ENCODE results near the gene DLL1. TPM values are rescaled to one million over a fixed set of nuclear protein-coding genes. Genes with fewer than 3 reads are reported as not detected.

Gene DLL1
- total RNA-seq, 2 donors from 2014 or later, result 6.0 to 13.2 TPM

DNA sequence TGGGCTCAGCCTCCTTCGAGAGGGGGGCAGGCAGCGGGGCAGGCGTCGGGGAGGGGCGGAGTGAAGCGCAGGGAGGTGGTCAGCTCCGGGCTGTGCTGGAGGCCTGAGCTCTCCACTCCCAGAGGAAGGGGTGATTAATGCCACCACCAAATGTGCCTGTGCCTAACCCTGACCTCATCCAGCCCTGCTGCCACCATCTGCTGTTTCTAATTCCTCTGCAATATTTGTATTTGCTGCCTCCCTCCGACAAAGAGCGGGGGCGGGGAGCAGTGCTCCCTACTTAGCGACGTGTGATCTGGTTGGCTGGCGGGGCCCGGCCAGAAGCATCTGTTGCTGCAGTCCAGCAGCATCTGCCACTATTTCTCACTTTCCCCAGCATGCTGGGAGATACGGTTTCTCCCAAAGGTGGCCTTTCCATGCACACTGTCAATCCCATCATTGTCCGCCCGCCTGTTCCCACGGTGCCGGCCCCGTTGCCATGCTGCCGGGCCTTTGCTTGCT, 47.0 kb downstream of the DLL1 start:
- Histone ChIP-seq H3K4me1 (peaks cover 27% of the 10 kb centered on the region), H3K36me3 (replicated peaks in 1 of 2; ENCODE audit: insufficient read depth in 1 of 2, low read depth in 2 of 2) (no peaks in the 10 kb centered on the region), H3K27me3 (no peaks in the 10 kb centered on the region), H3K9me3 (no peaks in the 10 kb centered on the region), H3K27ac (no peak overlapping the region), H3K4me3 (no peak overlapping the region)
- intact Hi-C loops (cut with DNase I), result no loop called here
- TF ChIP-seq, protein P1, sequence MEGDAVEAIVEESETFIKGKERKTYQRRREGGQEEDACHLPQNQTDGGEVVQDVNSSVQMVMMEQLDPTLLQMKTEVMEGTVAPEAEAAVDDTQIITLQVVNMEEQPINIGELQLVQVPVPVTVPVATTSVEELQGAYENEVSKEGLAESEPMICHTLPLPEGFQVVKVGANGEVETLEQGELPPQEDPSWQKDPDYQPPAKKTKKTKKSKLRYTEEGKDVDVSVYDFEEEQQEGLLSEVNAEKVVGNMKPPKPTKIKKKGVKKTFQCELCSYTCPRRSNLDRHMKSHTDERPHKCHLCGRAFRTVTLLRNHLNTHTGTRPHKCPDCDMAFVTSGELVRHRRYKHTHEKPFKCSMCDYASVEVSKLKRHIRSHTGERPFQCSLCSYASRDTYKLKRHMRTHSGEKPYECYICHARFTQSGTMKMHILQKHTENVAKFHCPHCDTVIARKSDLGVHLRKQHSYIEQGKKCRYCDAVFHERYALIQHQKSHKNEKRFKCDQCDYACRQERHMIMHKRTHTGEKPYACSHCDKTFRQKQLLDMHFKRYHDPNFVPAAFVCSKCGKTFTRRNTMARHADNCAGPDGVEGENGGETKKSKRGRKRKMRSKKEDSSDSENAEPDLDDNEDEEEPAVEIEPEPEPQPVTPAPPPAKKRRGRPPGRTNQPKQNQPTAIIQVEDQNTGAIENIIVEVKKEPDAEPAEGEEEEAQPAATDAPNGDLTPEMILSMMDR (IDR thresholded peaks at IDR 0.05), result no peak
- no peak for TF ChIP-seq POLR2A (IDR thresholded peaks at IDR 0.05)
- no peak for ATAC-seq
- 59 to 69% methylated on average over 18 to 21 of the region's 21 CpGs for WGBS, 2 donors
- peak in 3 of 4 donors; percentile 23 to 48 (median 40) for DNase-seq

GRCh38 chr6:170243386-170243785, 47.5 kb downstream of the DLL1 start:
- DNase-seq (no peak), ATAC-seq (no peak)
- H3K4me3 ChIP-seq, result no peak overlapping the region
- H3K4me1 ChIP-seq, result peaks cover 32% of the 10 kb centered on the region
- no peak overlapping the region for H3K27ac ChIP-seq
- TF ChIP-seq, protein P1 (IDR thresholded peaks at IDR 0.05), result no peak
- no peak for TF ChIP-seq POLR2A (IDR thresholded peaks at IDR 0.05)
- intact Hi-C loops (cut with DNase I), result no loop called here
- no peaks in the 10 kb centered on the region for H3K36me3 ChIP-seq (replicated peaks in 1 of 2; ENCODE audit: insufficient read depth in 1 of 2, low read depth in 2 of 2)
- H3K9me3 ChIP-seq, result no peaks in the 10 kb centered on the region
- 83 to 95% methylated on average over 7 of the region's 7 CpGs for WGBS, 2 donors
- H3K27me3 ChIP-seq, result no peaks in the 10 kb centered on the region

GRCh38 chr6:170238741-170239565, 51.9 kb downstream of the DLL1 start:
- Histone ChIP-seq H3K4me3 (no peak overlapping the region), H3K9me3 (no peaks in the 10 kb centered on the region), H3K4me1 (peaks cover 11% of the 10 kb centered on the region), H3K27ac (no peak overlapping the region), H3K27me3 (no peaks in the 10 kb centered on the region), H3K36me3 (replicated peaks in 1 of 2; ENCODE audit: insufficient read depth in 1 of 2, low read depth in 2 of 2) (no peaks in the 10 kb centered on the region)
- intact Hi-C loops (cut with DNase I), result no loop called here
- peak; percentile 33 for ATAC-seq
- WGBS, 2 donors, result 58 to 76% methylated on average over 13 to 20 of the region's 20 CpGs
- peak in 3 of 4 donors; percentile 13 to 51 (median 47) for DNase-seq
- TF ChIP-seq, protein P1 (IDR thresholded peaks at IDR 0.05), result no peak
- TF ChIP-seq POLR2A (IDR thresholded peaks at IDR 0.05), result no peak

- Histone ChIP-seq H3K4me1 (peaks cover 10% of the 10 kb centered on the region), H3K27ac (no peak overlapping the region), H3K36me3 (replicated peaks in 1 of 2; ENCODE audit: insufficient read depth in 1 of 2, low read depth in 2 of 2) (no peaks in the 10 kb centered on the region), H3K27me3 (no peaks in the 10 kb centered on the region), H3K4me3 (no peak overlapping the region), H3K9me3 (no peaks in the 10 kb centered on the region)
- DNase-seq, result peak in 1 of 4 donors; percentile 3
- ATAC-seq, result no peak
- WGBS, 2 donors, result 92 to 93% methylated on average over 6 to 19 of the region's 19 CpGs
- no peak for TF ChIP-seq POLR2A (IDR thresholded peaks at IDR 0.05)
- TF ChIP-seq, protein P1 (IDR thresholded peaks at IDR 0.05), result no peak
- intact Hi-C loops (cut with DNase I), result no loop called here
Measured at GRCh38 chr6:170237999-170238740, 52.7 kb downstream of the DLL1 start.

Measured in body of pancreas (tissue), 4 donors.